ENCODE measurements around the gene PNPLA1. TPM values are rescaled to one million over a fixed set of nuclear protein-coding genes. Genes with fewer than 3 reads are reported as not detected.

PNPLA1 gene
- total and polyA plus RNA-seq, 10 of the 15 experiments (the other 5 are each of a cell fraction or from before 2014, with no cell fraction given) = 0.04 TPM; not detected in 9

DNA sequence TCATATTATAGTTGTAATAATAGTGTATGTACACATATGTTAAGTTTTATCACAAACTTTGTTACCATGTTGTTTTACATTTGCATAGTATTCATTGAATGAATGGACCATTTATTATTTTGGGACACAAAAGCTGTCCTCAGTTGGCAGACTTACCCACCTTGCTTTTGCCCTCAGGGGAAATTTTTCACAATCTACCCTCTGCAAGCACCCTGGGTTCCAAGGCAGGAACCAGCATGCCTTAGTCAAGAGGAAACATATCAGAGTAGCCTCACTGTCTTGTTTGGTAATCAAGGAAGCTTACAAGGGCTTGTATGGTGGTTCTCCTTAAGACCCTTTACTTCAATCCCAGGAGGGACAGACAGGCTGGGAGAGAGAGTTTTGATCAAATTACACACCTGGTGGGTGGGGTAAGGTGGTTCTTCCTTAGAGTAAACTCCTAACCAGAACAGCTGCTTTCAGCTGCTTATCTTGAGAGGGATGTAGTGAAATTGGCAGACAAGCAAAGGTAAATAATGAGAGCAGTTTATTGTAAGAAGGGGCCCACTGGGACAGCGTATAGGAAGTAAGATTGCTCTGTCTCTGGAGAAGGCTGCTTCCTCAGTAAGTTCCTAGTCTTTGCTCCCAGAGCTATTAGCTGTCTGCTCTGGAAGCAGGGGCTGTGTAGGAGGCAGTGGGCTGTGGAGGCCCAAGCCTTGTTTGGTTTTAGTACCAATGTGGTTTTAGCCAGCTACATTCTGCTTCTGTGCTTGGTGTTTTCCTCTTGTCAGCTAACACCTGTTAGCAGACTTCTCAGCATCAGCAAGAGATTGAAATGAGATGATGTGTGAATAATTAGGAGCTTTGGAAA lies 42.3 kb upstream of the PNPLA1 start:
- ChIA-PET POLR2A (no interaction called here), CTCF (interaction anchor here (1.2 kb wide), 3 partner anchors 56 to 131 kb away, joined by 3 to 4 read pairs (median 3); no protein-coding TSS in a partner anchor), SMC1A (ENCODE audit: uncharacterized antibody, unreplicated experiment) (interaction anchor here (0.7 kb wide), 1 partner anchor 16 kb away, joined by 3 read pairs; no protein-coding TSS in a partner anchor), RAD21 (ENCODE audit: unreplicated experiment) (no interaction called here)
- H3K4me1 ChIP-seq (ENCODE audit: control insufficient read depth, insufficient read depth, low read length) = no peaks in the 10 kb centered on the region
- no peaks in the 10 kb centered on the region for H3K79me2 ChIP-seq (ENCODE audit: control insufficient read depth, insufficient read depth, low read length)
- no peak overlapping the region for H3K27ac ChIP-seq (ENCODE audit: control insufficient read depth, insufficient read depth)
- BruUV-seq (replicated peaks) = no TSS peak
- H4K20me1 ChIP-seq (ENCODE audit: control insufficient read depth, insufficient read depth) = no peaks in the 10 kb centered on the region
- no peak overlapping the region for H3K4me3 ChIP-seq
- H3K4me2 ChIP-seq (ENCODE audit: control insufficient read depth, insufficient read depth) = no peak overlapping the region
- H3K9me3 ChIP-seq (replicated peaks; ENCODE audit: control insufficient read depth, insufficient read depth, low read length) = no peaks in the 10 kb centered on the region
- TF ChIP-seq TARDBP (IDR thresholded peaks at IDR 0.05; ENCODE audit: borderline replicate concordance) = no peak
- WGBS (ENCODE audit: insufficient coverage, insufficient replicate concordance, low lambda C conversion rate, missing lambda C conversion rate) = 93% methylated on average over 1 of the region's 1 CpG
- H3K27me3 ChIP-seq (replicated peaks in 1 of 2; ENCODE audit: control insufficient read depth in 2 of 2, insufficient read depth in 2 of 2, low read length in 1 of 2) = no peaks in the 10 kb centered on the region
- H3K9ac ChIP-seq (ENCODE audit: control insufficient read depth, insufficient read depth, low read length) = no peak overlapping the region
- FAIRE-seq = peak; percentile 73
- in situ Hi-C loops (cut with MboI) = no loop called here
- intact Hi-C loops (cut with micrococcal nuclease; ENCODE audit: unreplicated experiment) = no loop called here
- peaks cover 18 to 20% of the 10 kb centered on the region in 2 experiments; a peak in 3 of 4 replicates for H3K36me3 ChIP-seq (ENCODE audit: control insufficient read depth in 2 of 2, insufficient read depth in 2 of 2, low read length in 1 of 2)
- DNase-seq (ENCODE audit: low read depth, low spot score) = no peak
- H2AFZ ChIP-seq (ENCODE audit: control insufficient read depth, low read depth, low read length) = no peak overlapping the region
- ATAC-seq = no peak

- SMC1A ChIA-PET (ENCODE audit: uncharacterized antibody, unreplicated experiment) = no interaction called here
- CTCF ChIA-PET = no interaction called here
- no peaks in the 10 kb centered on the region for H3K27me3 ChIP-seq (replicated peaks in 1 of 2; ENCODE audit: control insufficient read depth in 2 of 2, insufficient read depth in 2 of 2, low read length in 1 of 2)
- no peak overlapping the region for H3K4me3 ChIP-seq
- in situ Hi-C loops (cut with MboI) = no loop called here
- RAD21 ChIA-PET (ENCODE audit: unreplicated experiment) = no interaction called here
- intact Hi-C loops (cut with micrococcal nuclease; ENCODE audit: unreplicated experiment) = no loop called here
- no peaks in the 10 kb centered on the region for H4K20me1 ChIP-seq (ENCODE audit: control insufficient read depth, insufficient read depth)
- BruUV-seq (replicated peaks) = no TSS peak
- WGBS (ENCODE audit: insufficient coverage, insufficient replicate concordance, low lambda C conversion rate, missing lambda C conversion rate) = 89% methylated on average over 5 of the region's 5 CpGs
- no peak overlapping the region for H3K9ac ChIP-seq (ENCODE audit: control insufficient read depth, insufficient read depth, low read length)
- FAIRE-seq (no peak), DNase-seq (ENCODE audit: low read depth, low spot score) (no peak), ATAC-seq (no peak)
- H2AFZ ChIP-seq (ENCODE audit: control insufficient read depth, low read depth, low read length) = no peak overlapping the region
- H3K4me2 ChIP-seq (ENCODE audit: control insufficient read depth, insufficient read depth) = no peak overlapping the region
- H3K79me2 ChIP-seq (ENCODE audit: control insufficient read depth, insufficient read depth, low read length) = no peaks in the 10 kb centered on the region
- H3K36me3 ChIP-seq (ENCODE audit: control insufficient read depth in 2 of 2, insufficient read depth in 2 of 2, low read length in 1 of 2) = peaks cover 13 to 15% of the 10 kb centered on the region in 2 experiments; a peak in 3 of 4 replicates
- no peaks in the 10 kb centered on the region for H3K9me3 ChIP-seq (replicated peaks; ENCODE audit: control insufficient read depth, insufficient read depth, low read length)
- no peaks in the 10 kb centered on the region for H3K4me1 ChIP-seq (ENCODE audit: control insufficient read depth, insufficient read depth, low read length)
- no peak overlapping the region for H3K27ac ChIP-seq (ENCODE audit: control insufficient read depth, insufficient read depth)
- POLR2A ChIA-PET = interaction anchor here (0.6 kb wide), 1 partner anchor 248 kb away, joined by 4 read pairs; no protein-coding TSS in a partner anchor
- TF ChIP-seq MEF2A (IDR thresholded peaks at IDR 0.05; ENCODE audit: insufficient read depth, low read depth, low read length) (no peak), MEF2B (IDR thresholded peaks at IDR 0.05; ENCODE audit: partially characterized antibody, poor library complexity, severe bottlenecking) (no peak), POLR2AphosphoS5 (IDR thresholded peaks at IDR 0.05; ENCODE audit: low read length) (no peak), SMAD5 (IDR thresholded peaks at IDR 0.05; ENCODE audit: low read depth) (no peak), ZZZ3 (IDR thresholded peaks at IDR 0.05; ENCODE audit: control insufficient read depth, insufficient read length, low read depth) (no peak), EGR1 (IDR thresholded peaks at IDR 0.05; ENCODE audit: borderline replicate concordance in 1 of 2, low read depth in 2 of 2, low read length in 2 of 2) (no peak), IKZF1 (conservative IDR thresholded peaks at IDR 0.05) (no peak), JUNB (IDR thresholded peaks at IDR 0.05) (no peak), BCL3 (IDR thresholded peaks at IDR 0.05; ENCODE audit: borderline replicate concordance, insufficient read depth, low read depth, low read length, poor library complexity, severe bottlenecking) (no peak), FOS (IDR thresholded peaks at IDR 0.05; ENCODE audit: borderline replicate concordance, extremely low read depth, insufficient read length) (no peak)
- TF ChIP-seq, protein P1, sequence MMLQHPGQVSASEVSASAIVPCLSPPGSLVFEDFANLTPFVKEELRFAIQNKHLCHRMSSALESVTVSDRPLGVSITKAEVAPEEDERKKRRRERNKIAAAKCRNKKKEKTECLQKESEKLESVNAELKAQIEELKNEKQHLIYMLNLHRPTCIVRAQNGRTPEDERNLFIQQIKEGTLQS (IDR thresholded peaks at IDR 0.05; ENCODE audit: borderline replicate concordance, extremely low read depth, low read depth, low read length) = no peak
- TF ChIP-seq, protein P2, sequence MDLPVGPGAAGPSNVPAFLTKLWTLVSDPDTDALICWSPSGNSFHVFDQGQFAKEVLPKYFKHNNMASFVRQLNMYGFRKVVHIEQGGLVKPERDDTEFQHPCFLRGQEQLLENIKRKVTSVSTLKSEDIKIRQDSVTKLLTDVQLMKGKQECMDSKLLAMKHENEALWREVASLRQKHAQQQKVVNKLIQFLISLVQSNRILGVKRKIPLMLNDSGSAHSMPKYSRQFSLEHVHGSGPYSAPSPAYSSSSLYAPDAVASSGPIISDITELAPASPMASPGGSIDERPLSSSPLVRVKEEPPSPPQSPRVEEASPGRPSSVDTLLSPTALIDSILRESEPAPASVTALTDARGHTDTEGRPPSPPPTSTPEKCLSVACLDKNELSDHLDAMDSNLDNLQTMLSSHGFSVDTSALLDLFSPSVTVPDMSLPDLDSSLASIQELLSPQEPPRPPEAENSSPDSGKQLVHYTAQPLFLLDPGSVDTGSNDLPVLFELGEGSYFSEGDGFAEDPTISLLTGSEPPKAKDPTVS (IDR thresholded peaks at IDR 0.05; ENCODE audit: low read depth, low read length) = no peak
These were observed 40.6 kb upstream of the PNPLA1 start for GRCh38 chr6:36229223-36229622.
